OCI-LY7 (cell line): ENCODE data around the gene XRCC4. TPM values are rescaled to one million over a fixed set of nuclear protein-coding genes. Genes with fewer than 3 reads are reported as not detected.

Experiments
- BruUV-seq: library from RNA; stranded (reverse); fragments of 400-500 nt; replicated peaks from 2 replicates; lab custom pipeline; 2021; lab: Mats Ljungman, UMichigan
- CTCF ChIA-PET: fragments of 300-600 bp; sonication (Branson Sonifier 250); formaldehyde crosslinking; loops from one replicate; lab custom pipeline; 2022; ENCODE audit warnings: antibody characterized with exemption; ENCODE audit not compliant: unreplicated experiment; lab: Charles Lee
- POLR2A ChIA-PET: fragments of 300-600 bp; sonication (Branson Sonifier 250); formaldehyde crosslinking; loops from one replicate; lab custom pipeline; 2022; ENCODE audit warnings: antibody characterized with exemption; lab: Charles Lee
- DNase-seq: peaks from one replicate; pipeline ENCODE4 v3.0.0-alpha.2; 2015; ENCODE audit warnings: low spot score
- H2AFZ ChIP-seq: fragments of 200-600 bp; sonication (generic), shearing (Covaris generic); 2 replicates; pipeline ENCODE4 v1.6.1; 2014; ENCODE audit warnings: mild to moderate bottlenecking, antibody characterized with exemption, low read length, moderate library complexity
- H3K27ac ChIP-seq: fragments of 200-600 bp; sonication (generic); 2 replicates; pipeline ENCODE4 v1.5.1; 2014; ENCODE audit warnings: mixed run types, low read depth, mild to moderate bottlenecking, moderate library complexity, low read length, inconsistent platforms; ENCODE audit not compliant: poor library complexity, severe bottlenecking
- H3K36me3 ChIP-seq: fragments of 200-600 bp; sonication (generic); 2 replicates; pipeline ENCODE4 v1.6.1; 2014; ENCODE audit warnings: mild to moderate bottlenecking, antibody characterized with exemption, low read length, moderate library complexity, mixed read lengths; ENCODE audit not compliant: insufficient read depth
- H3K4me1 ChIP-seq: fragments of 200-600 bp; sonication (generic); 2 replicates; pipeline ENCODE4 v1.5.1; 2014; ENCODE audit warnings: mild to moderate bottlenecking, low read length; ENCODE audit not compliant: insufficient read depth, poor library complexity, severe bottlenecking
- H3K4me2 ChIP-seq: fragments of 200-600 bp; sonication (generic); 2 replicates; pipeline ENCODE4 v1.6.1; 2014; ENCODE audit warnings: mild to moderate bottlenecking, low read length
- H3K4me3 ChIP-seq: fragments of 200-600 bp; sonication (generic); 2 replicates; pipeline ENCODE4 v1.5.1; 2014; ENCODE audit warnings: mild to moderate bottlenecking, low read depth, low read length; ENCODE audit not compliant: poor library complexity, severe bottlenecking
- H3K79me2 ChIP-seq: fragments of 200-600 bp; sonication (generic); 2 replicates; pipeline ENCODE4 v1.6.1; 2016; ENCODE audit warnings: low read depth, mild to moderate bottlenecking, low read length, moderate library complexity, mixed read lengths; ENCODE audit not compliant: insufficient read depth
- H3K9me2 ChIP-seq: fragments of 200-600 bp; sonication (generic); 2 replicates; pipeline ENCODE4 v1.6.1; 2016; ENCODE audit warnings: mild to moderate bottlenecking, low read length, mixed read lengths; ENCODE audit not compliant: insufficient read depth
- H3K9me3 ChIP-seq: fragments of 200-600 bp; sonication (generic); 2 replicates; pipeline ENCODE4 v1.6.1; 2014; ENCODE audit warnings: mild to moderate bottlenecking, mixed run types, low read length, mixed read lengths
- H4K20me1 ChIP-seq: fragments of 200-600 bp; sonication (generic); 2 replicates; pipeline ENCODE4 v1.6.1; 2014; ENCODE audit warnings: mild to moderate bottlenecking, antibody characterized with exemption, low read length, moderate library complexity, mixed read lengths; ENCODE audit not compliant: insufficient read depth
- CTCF ChIP-seq: fragments of 200-600 bp; sonication (generic); conservative IDR thresholded peaks from 2 replicates; pipeline ENCODE4 v1.5.1; 2014; ENCODE audit warnings: mild to moderate bottlenecking, antibody characterized with exemption, low read length, moderate library complexity, mixed read lengths
- EZH2phosphoT487 ChIP-seq: fragments of 200-600 bp; sonication (generic); IDR thresholded peaks from 2 replicates; pipeline ENCODE4 v1.6.1; 2018; ENCODE audit warnings: low read depth, borderline replicate concordance, mild to moderate bottlenecking, mixed run types, antibody characterized with exemption, low read length, moderate library complexity, mixed read lengths
- intact Hi-C: fragments of 100-400 bp; cut with micrococcal nuclease; formaldehyde crosslinking; loops from one replicate; pipeline ENCODE4 v1.10.0; 2022; ENCODE audit not compliant: unreplicated experiment
- total RNA-seq, 2 experiments: library from RNA; depleted of rRNA in 1 of 2; stranded (reverse); fragments of >200 nt in 1 of 2; shearing (Covaris generic) in 1 of 2; gene quantifications; 2 replicates each; pipeline ENCODE4 v1.2.3, GENCODE V29; 2014 to 2022

The XRCC4 gene
- total RNA-seq, 2 experiments from 2014 or later: 14.5 to 23.3 TPM

GRCh38 chr5:83246071-83246470 lies 168.7 kb downstream of the XRCC4 start:
- Histone ChIP-seq H2AFZ (no peak overlapping the region), H3K9me2 (no peaks in the 10 kb centered on the region), H3K79me2 (no peaks in the 10 kb centered on the region), H3K4me3 (no peak overlapping the region), H4K20me1 (no peaks in the 10 kb centered on the region), H3K4me1 (no peaks in the 10 kb centered on the region), H3K36me3 (no peaks in the 10 kb centered on the region), H3K9me3 (no peaks in the 10 kb centered on the region), H3K4me2 (no peak overlapping the region), H3K27ac (no peak overlapping the region)
- CTCF ChIA-PET: no interaction called here
- POLR2A ChIA-PET: no interaction called here
- no peak for DNase-seq
- TF ChIP-seq CTCF (no peak), EZH2phosphoT487 (no peak)
- BruUV-seq: no TSS peak
- intact Hi-C loops: no loop called here

GRCh38 chr5:83249156-83249555 lies 171.8 kb downstream of the XRCC4 start:
- intact Hi-C loops: no loop called here
- Histone ChIP-seq H3K27ac (no peak overlapping the region), H3K9me2 (no peaks in the 10 kb centered on the region), H3K4me3 (no peak overlapping the region), H3K79me2 (no peaks in the 10 kb centered on the region), H2AFZ (no peak overlapping the region), H4K20me1 (no peaks in the 10 kb centered on the region), H3K9me3 (no peaks in the 10 kb centered on the region), H3K4me2 (no peak overlapping the region), H3K4me1 (no peaks in the 10 kb centered on the region), H3K36me3 (no peaks in the 10 kb centered on the region)
- no peak for TF ChIP-seq CTCF
- TF ChIP-seq EZH2phosphoT487: no peak
- CTCF ChIA-PET: no interaction called here
- POLR2A ChIA-PET: no interaction called here
- no TSS peak for BruUV-seq
- DNase-seq: no peak

GRCh38 chr5:83251849-83252248 lies 174.5 kb downstream of the XRCC4 start:
- no peaks in the 10 kb centered on the region for H3K9me3 ChIP-seq
- H3K4me1 ChIP-seq: no peaks in the 10 kb centered on the region
- H3K79me2 ChIP-seq: no peaks in the 10 kb centered on the region
- H3K36me3 ChIP-seq: no peaks in the 10 kb centered on the region
- BruUV-seq: no TSS peak
- intact Hi-C loops: no loop called here
- no peaks in the 10 kb centered on the region for H4K20me1 ChIP-seq
- no peak overlapping the region for H3K4me3 ChIP-seq
- no peak overlapping the region for H2AFZ ChIP-seq
- TF ChIP-seq EZH2phosphoT487 (no peak), CTCF (no peak)
- H3K27ac ChIP-seq: no peak overlapping the region
- H3K9me2 ChIP-seq: no peaks in the 10 kb centered on the region
- H3K4me2 ChIP-seq: no peak overlapping the region
- POLR2A ChIA-PET: interaction anchor here (0.6 to 1.6 kb wide), 3 partner anchors 12 to 116 kb away, joined by 3 to 4 read pairs (median 3); no protein-coding TSS in a partner anchor
- no peak for DNase-seq
- CTCF ChIA-PET: no interaction called here
